Activated T-cell treated with anti-CD3 and anti-CD28 coated beads, Interleukin-2, amount 50 U/mL, for 48 hours (primary cell): Measurements from ENCODE around the gene USP6.
"Not testable (repeated sequence)": the region's sequence is repeated elsewhere in the genome, so short reads cannot be mapped to it uniquely, and the experiment has no call there.

Source experiments
- DNase-seq, 2 experiments: peaks; one replicate each; pipeline ENCODE4 v3.0.0-alpha.2; 2020

USP6 gene

DNA sequence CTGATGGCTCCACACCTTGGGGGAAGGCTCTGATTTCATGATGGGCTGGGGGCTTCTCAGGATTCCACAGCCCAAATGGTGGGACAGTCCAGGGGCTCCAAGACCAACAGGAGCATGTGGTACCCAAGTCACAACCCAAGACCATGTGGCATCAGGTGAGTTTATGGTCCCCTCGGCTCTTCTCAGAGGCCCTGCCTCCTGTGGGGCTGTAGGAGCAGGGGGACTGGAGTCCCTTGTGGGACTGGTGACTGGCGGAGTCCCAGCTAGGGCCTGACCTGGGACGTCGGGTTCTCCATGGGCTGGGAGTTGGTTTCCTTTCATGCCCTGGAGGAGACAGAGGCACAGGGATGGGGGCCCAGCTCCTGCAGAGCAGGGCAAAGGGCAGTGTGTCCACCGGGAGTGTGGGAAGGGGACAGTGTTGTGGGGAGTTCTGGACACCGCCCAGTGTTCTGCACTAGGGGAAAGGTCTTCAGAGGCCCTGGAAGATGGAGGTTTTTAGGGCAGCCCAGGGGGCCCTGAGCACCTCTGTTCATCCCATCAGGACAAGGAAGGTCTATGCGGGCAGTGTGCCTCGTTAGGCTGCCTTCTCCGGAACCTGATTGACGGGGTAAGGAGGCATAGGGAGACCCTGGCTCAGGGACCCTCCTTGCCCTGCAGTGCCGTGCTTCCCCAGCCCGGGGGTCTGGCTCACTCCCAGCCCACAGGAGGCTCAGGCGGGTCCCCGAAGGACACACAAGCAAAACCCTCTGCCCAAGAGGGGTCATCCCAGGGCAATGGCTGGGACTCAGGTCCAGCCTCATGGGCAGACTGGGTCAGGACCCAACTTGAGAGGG, 21.0 kb downstream of the USP6 start:
- DNase-seq = peak in 1 of 2 experiments; percentile 10

- DNase-seq = peak in 1 of 2 experiments; percentile 13
These were observed 21.8 kb downstream of the USP6 start for GRCh38 chr17:5137511-5138197.

DNA sequence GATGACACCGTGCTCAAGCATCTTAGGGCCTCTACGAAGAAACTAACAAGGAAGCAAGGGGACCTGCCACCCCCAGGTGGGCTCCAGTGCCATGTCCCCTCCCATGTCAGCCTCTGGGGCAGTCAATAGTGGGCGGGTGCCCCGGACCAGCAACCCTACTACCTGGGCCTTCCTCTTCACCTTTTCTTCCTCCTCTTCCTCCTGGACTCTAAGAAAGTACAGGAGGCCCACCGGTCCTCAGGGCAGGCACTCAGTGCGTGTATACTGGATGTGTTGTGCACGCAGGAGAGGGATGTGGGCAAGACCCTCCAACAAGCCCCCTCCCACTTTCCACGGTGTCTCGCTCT, 22.3 kb downstream of the USP6 start:
- not testable (repeated sequence) for DNase-seq

DNA sequence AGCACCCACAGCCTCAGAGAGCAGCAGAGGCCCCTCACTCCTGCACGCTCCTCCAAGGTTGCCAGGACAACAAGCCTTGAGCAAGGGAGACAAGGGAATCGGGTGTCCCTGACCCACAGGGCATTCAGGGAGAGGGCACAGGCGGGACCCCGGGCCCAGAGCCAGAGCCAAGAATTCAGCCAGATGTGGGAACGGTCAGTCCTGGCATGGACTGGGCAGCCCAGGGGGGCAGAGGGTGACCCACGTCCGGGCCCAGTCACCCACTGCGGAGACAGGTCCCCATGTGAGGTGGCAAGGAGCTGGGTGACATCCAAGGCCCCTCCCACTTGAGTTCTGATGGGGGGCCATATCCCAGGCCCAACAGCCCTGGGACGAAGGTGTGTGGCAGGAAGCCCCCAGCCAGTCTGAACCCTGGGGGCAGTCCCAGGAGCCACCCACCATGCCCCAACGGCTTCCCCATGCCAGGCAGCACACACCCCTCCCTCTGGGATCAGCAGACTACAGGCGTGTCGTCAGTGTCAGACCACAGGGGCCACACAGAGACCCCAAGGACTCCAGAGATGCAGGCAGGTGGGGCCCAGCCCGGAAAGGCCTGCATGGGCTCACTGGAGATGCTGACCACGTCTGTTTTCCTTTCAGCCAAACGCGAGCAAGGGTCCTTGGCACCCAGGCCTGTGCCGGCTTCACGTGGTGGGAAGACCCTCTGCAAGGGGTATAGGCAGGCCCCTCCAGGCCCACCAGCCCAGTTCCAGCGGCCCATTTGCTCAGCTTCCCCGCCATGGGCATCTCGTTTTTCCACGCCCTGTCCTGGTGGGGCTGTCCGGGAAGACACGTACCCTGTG, 23.0 kb downstream of the USP6 start:
- DNase-seq = no peak

DNA sequence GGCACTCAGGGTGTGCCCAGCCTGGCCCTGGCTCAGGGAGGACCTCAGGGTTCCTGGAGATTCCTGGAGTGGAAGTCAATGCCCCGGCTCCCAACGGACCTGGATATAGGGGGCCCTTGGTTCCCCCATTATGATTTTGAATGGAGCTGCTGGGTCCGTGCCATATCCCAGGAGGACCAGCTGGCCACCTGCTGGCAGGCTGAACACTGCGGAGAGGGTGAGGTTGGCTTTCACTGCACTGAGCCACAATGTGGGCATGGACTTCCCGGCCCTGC, 23.6 kb downstream of the USP6 start:
- no peak for DNase-seq

GRCh38 chr17:5142877-5143276, 27.0 kb downstream of the USP6 start:
- DNase-seq = not testable (repeated sequence)

- not testable (repeated sequence) for DNase-seq
These were observed 30.3 kb downstream of the USP6 start for GRCh38 chr17:5146122-5146521.

DNA sequence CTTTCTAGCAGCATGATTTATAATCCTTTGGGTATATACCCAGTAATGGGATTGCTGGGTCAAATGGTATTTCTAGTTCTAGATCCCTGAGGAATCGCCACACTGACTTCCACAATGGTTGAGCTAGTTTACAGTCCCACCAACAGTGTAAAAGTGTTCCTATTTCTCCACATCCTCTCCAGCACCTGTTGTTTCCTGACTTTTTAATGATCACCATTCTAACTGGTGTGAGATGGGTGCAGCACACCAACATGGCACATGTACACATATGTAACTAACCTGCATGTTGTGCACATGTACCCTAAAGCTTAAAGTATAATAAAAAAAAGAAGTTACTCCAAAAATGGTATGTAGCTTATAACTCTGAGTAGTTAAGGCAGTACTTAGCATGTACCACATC, 44.9 kb downstream of the USP6 start:
- not testable (repeated sequence) for DNase-seq

GRCh38 chr17:5161793-5162192, 46.0 kb downstream of the USP6 start:
- not testable (repeated sequence) for DNase-seq

- DNase-seq = no peak
These were observed 48.6 kb downstream of the USP6 start for GRCh38 chr17:5164436-5164835.

DNA sequence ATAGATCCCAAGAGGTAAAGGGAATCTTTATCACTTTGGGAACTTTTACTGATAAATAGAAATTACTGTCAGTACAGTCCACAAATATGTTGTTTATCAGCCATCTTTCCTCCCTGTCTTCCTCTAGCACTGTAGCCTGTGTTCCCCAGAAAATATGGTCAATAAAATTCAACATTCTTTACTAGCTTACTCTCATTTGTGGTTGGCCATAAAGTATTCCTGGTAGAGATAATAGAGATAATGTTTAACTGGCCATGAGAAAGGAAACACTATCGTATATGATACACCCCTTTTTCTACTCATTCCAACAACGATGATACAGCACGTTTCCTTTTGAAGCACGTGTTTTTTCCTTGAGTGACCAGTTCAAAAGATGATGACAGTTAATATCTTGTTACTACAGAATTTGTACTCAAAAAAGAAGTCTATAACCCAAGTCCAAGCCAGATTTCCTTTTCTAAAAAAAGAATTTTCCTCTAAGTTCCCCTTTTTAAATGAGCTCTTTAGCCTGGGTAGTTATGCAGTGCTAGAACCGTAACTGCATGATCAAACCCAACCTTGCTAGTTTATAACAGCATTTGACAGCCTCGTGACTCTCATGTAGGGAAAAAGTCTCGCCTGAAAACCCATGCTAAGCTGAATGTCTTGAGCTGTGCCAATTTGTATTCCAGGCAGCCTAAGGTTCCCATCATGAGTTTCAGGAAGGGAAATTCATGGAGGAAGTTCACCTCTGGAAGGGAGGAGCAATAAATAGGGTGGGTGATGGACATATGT, 50.1 kb downstream of the USP6 start:
- DNase-seq = not testable (repeated sequence)

GRCh38 chr17:5175027-5175426, 59.2 kb downstream of the USP6 start:
- not testable (repeated sequence) for DNase-seq

DNA sequence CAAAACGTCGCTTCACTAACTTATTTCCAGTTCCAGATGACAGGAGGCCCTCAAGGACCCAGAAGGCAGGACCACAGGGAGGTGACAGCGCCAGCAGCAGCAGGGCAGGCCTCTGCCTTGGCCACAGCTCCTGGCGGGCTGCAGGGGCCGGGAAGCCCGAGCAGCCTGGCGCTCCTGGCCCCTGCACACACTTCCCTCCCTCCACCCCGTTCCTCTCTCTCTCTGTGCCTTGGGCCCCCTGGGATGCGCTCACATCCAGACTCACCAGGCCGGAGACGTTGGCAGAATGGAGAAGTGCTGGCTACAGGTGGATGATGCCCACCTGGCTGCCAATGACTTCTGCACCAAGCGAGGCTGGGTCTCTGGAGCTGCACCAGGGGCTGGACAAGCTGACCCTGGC, 63.2 kb downstream of the USP6 start:
- no peak for DNase-seq

- no peak for DNase-seq
These were observed 65.9 kb downstream of the USP6 start for GRCh38 chr17:5181509-5182305.

- DNase-seq = no peak
These were observed 67.0 kb downstream of the USP6 start for GRCh38 chr17:5182597-5183409.

DNA sequence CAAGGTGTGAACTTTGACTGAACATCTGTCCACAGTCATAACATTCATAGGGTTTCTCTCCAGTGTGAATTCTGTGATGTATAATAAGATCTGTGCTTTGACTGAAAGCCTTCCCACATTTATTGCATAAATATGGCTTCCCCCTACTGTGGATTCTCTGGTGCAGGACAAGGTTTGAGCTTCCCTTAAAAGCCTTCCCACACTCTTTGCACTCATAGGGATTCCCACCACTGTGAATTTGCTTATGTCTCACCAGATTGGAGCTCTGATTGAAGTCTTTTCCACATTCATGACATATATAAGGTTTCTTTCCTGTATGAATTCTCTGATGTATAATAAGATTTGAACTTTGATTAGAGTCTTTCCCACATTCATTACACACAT, 67.6 kb downstream of the USP6 start:
- no peak for DNase-seq

GRCh38 chr17:5184288-5184687, 68.5 kb downstream of the USP6 start:
- DNase-seq = no peak

- peak; percentile 97 to 98 for DNase-seq
These were observed 75.9 kb downstream of the USP6 start, which contains the start of gene ZNF594 for GRCh38 chr17:5191541-5192417. Gene ZNF594, minus strand, starts transcription at chr17:5191868. Its CDS starts 7,612 bp downstream, at chr17:5184256.

- no peak for DNase-seq
These were observed 78.5 kb downstream of the USP6 start for GRCh38 chr17:5194346-5194745.

DNA sequence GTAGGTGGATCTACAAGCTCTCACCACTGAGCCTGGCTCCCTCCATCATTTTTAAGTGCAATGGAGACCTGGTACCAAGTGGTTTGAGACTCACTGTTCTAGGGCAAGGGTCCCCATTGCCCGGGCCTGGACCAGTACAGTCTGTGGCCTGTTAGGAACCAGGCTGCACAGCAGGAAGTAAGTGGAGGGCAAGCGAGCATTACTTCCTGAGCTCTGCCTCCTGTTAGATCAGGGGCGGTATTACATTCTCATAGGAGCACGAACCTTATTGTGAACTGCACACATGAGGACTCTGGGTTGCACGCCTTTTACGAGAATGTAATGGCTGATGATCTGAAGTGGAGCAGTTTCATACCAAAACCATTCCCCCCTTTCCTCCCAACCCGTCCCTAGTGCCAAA, 82.6 kb downstream of the USP6 start:
- no peak for DNase-seq
